ENCODE data around the gene AOC2. TPM values are rescaled to one million over a fixed set of nuclear protein-coding genes. Genes with fewer than 3 reads are reported as not detected.
A peak's percentile ranks its signal among the peaks of the same experiment; 100 is the strongest.

Gene AOC2
- 0.52 and 0.70 TPM in 2 replicates for total RNA-seq

GRCh38 chr17:42844271-42844670 lies at the start of gene AOC2:
AOC2 (plus strand) TSS chr17:42844580; CDS start chr17:42844627, 47 bp downstream.
- DNase-seq (ENCODE audit: low read depth) = no peak

DNA sequence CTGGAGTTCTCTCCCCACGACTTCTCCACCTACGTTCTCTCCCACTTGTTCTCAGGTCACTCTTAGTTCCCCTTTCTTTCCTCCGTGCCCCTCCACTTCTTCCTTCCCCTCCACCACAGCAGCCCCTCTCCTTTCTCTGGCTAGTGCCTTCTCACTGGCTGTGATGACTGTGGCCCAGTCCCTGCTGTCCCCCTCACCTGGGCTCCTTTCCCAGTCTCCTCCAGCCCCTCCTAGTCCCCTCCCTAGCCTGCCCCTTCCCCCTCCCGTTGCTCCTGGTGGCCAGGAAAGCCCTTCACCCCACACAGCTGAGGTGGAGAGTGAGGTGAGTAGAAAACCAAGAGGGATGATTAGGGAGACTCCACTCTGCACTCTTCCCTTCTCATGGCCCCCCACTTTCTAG lies 49.3 kb upstream of the AOC2 start:
- no peak for DNase-seq (ENCODE audit: low read depth)

- DNase-seq (ENCODE audit: low read depth) = no peak
Observed at GRCh38 chr17:42795465-42795864, 48.9 kb upstream of the AOC2 start.

DNA sequence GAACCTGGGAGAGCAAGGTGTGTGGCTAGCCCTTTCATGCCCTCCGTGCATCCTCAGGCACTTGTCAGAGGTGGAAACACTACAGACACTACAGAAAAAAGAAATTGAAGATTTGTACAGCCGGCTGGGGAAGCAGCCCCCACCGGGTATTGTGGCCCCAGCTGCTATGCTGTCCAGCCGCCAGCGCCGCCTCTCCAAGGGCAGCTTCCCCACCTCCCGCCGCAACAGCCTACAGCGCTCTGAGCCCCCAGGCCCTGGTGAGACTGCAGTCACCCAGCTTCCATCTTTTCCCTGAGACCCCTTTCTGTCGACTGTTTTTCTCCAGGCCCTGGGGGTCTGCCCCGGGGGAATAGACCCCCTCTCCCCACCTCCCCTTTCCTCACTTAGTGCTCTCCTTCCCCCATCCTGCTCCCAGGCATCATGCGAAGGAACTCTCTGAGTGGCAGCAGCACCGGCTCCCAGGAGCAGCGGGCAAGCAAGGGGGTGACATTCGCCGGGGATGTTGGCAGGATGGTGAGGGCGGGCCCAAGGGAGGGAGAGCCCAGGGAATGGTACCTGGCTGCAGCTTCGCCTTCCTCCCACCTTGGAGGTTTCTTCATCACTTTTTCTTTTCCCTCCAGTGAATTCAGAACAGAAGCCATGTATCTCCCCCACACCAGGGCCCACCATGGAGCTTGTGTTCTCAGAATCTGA lies 48.2 kb upstream of the AOC2 start:
- DNase-seq (ENCODE audit: low read depth) = no peak

- peak; percentile 97 for DNase-seq (ENCODE audit: low read depth)
Observed at GRCh38 chr17:42797067-42798007, 47.0 kb upstream of the AOC2 start.

- no peak for DNase-seq (ENCODE audit: low read depth)
Observed at GRCh38 chr17:42798011-42798382, 46.4 kb upstream of the AOC2 start.

GRCh38 chr17:42798383-42799380 lies 45.7 kb upstream of the AOC2 start, which contains the start of the genes CNTD1 and COA3:
CNTD1 (plus strand) TSS chr17:42798861; CDS start chr17:42799068, 207 bp downstream.
COA3 (minus strand) TSS chr17:42798704; CDS start chr17:42798681, 23 bp downstream.
- peak; percentile 55 for DNase-seq (ENCODE audit: low read depth)

DNA sequence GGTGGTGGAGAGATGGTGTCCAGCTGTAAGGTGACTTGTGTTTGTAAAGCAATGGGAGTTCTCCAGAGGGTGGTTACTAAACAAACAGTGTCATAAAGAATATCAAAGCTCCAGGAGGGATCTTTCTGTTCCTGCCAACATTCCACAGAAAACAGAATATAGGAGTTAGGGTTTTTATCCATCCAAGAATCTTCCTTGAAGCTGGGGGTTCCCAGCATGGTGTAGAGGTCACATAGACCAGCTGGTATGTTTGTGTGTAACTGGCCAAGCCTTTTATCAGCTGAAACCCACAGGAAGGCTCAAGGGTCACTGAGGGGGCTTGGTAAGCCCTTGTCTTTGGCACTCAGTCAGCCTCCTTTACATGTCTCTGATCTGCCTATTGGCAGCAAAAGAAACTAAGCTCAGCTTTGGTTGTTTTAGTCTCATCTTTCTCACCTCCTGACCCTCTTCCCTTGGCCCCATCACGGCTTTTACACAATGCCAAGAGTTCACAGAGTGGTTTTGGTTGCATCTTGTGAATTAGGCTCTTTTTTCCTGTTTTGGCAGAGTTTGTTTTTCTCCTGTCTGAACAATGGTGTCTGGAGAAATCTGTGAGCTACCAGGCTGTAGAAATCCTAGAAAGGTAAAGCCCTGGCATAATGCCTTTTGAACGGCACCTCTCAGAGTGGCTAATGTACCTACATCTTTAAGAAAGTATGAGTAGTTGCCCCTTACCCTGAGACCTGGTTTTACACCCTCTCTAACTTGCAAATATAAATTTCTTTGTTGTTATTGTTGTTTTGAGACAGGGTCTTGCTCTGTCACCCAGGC lies 41.1 kb upstream of the AOC2 start:
- no peak for DNase-seq (ENCODE audit: low read depth)

GRCh38 chr17:42804918-42805367 lies 39.4 kb upstream of the AOC2 start:
- peak; percentile 41 for DNase-seq (ENCODE audit: low read depth)

DNA sequence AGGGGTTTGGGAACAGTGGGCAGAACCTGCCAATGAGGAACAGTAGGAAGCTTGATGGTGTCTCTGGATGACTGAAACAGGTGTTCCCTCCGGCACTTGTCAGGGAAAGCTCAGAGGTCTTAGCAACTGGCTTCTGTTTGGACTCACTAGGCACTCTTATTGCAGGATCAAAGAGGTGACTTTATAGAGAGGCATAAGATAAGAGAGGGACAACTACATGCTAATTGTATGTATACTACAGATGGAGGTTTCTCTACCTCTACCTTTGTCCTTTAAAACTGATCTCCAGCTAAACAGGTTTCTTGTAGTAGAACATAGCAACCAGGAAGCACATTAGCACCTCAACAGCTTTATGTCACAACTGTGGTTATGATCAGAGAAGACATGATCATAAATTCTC lies 38.1 kb upstream of the AOC2 start:
- DNase-seq (ENCODE audit: low read depth) = no peak

GRCh38 chr17:42809250-42809649 lies 35.1 kb upstream of the AOC2 start:
- peak; percentile 61 for DNase-seq (ENCODE audit: low read depth)

DNA sequence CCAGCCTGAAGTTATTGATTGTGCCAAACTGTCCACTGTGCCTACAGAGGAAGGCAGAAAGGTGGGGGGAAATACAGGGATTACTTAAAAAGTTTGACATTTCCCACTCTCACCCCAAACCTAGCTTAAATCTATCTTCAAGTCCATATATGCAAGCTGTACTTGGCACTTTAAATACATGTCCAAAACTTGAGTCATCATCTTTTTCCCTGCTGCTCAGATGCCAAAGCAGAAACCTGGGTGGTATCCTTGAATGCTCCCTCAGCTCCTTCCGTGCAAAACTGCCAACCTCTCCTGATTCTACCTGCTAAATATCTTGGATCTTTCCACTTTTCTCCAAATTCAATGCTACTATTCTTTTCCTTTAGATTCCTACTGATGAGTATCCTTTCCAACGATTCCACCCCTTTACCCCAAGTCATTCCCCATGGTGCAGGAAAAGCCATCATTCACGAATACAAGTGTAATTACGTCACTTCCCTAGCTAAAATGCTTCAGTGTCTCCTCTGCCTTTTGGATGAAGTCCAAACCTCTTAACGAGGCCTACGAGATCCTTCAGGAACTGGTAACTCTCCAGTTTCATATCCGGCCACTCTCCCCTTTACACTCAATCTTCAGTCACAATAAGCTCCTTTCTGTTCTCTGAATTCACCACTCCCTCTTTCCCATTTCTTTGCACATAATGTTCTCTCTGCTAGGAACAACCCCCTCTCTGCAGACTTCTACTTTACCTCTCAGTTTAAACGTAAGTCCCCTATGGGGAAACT lies 29.6 kb upstream of the AOC2 start:
- no peak for DNase-seq (ENCODE audit: low read depth)

GRCh38 chr17:42817866-42818265 lies 26.5 kb upstream of the AOC2 start:
- no peak for DNase-seq (ENCODE audit: low read depth)

GRCh38 chr17:42818379-42818778 lies 26.0 kb upstream of the AOC2 start:
- DNase-seq (ENCODE audit: low read depth) = no peak

DNA sequence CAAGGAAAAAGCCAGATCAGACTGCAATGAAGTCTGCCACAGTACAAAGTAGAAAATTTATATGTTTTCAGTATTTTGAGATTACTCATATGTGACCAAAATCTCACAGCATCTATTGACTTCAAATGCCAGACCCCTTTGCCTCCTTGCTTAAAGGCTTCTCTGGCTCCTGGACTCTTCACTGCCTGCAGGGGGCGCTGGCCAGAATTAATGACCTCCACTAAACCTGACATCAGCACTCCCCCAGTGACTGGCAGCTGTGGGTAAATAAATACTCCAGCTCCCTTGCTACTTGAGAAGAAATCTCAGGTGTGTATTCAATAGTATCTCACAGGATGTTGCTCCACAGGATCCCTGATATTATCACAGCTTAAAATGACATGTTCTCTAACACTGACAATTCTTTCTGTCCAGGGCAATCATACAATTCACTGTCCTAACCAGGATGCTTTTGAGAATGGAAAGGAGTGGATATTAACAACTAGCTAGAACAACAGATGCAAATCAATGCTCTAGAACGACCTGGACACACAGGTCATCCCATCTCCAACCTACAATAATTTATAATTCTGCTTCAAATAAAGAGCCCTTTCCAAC lies 24.3 kb upstream of the AOC2 start:
- DNase-seq (ENCODE audit: low read depth) = peak; percentile 49

DNA sequence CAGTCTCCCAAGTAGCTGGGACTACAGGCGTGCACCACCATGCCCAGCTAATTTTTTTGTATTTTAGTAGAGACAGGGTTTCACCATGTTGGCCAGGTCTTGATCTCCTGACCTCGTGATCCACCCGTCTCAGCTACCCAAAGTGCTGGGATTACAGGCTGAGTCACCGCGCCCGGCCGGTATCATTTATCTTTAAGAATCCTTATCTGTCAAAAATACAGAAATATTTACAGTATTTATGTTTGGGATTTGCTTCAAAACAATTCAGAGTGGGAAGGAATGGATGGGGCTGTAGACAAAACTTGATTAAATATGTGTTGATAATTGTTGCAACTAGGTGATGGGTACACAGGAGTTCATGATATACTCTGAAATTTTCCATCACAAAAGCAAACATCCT lies 23.2 kb upstream of the AOC2 start:
- DNase-seq (ENCODE audit: low read depth) = no peak

DNA sequence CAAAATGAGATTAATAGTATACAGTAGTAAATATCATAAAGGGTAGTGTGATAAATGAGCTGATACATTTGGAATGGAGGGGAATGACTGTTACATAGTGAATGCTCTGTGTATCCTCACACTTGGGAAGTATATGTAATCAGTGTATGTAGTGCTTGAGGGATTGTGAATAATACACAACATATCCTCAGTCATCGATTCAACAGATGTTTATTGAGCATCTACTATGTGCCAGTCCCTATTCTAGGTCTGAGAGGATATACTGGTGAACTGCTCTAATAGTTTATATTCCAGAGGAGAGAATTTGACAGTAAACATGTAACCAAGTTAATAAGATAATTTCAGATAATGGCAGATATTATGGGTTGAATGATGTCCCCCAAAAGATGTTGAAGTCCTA lies 16.9 kb upstream of the AOC2 start:
- DNase-seq (ENCODE audit: low read depth) = no peak

- DNase-seq (ENCODE audit: low read depth) = no peak
Observed at GRCh38 chr17:42830971-42831370, 13.4 kb upstream of the AOC2 start.

GRCh38 chr17:42832213-42832933 lies 12.0 kb upstream of the AOC2 start:
- DNase-seq (ENCODE audit: low read depth) = no peak
